Spleen (tissue), 7 donors: ENCODE data around the gene PANX2.

Experiments
- POLR2A ChIP-seq, 3 donors: fragments of 450-650 bp; IDR thresholded peaks; one replicate each; pipeline ENCODE4 v1.5.1; 2017; ENCODE audit warnings: antibody characterized with exemption in 3 of 3, mild to moderate bottlenecking in 1 of 3
- POLR2AphosphoS5 ChIP-seq, 3 donors: sonication (generic); formaldehyde crosslinking; IDR thresholded peaks; one replicate each; pipeline ENCODE4 v1.5.1; 2017; ENCODE audit warnings: antibody characterized with exemption in 3 of 3
- TF ChIP-seq, protein P1 (sequence below), 11 experiments: fragments of 200-600 bp in 7 of 11; fragments of 450-650 bp in 4 of 11; sonication (generic) in 4 of 11; IDR thresholded peaks in 8 of 11; conservative IDR thresholded peaks in 3 of 11; 1 replicate in 7 of 11; 2 replicates in 4 of 11; pipeline versions ENCODE4 v1.4.0 to v1.8.0; 2016 to 2021; ENCODE audit warnings: antibody characterized with exemption in 11 of 11, inconsistent platforms in 4 of 11, mild to moderate bottlenecking in 1 of 11
- donor health status: DM: no; HTN: no; CAD: no; lungs with moderate emphysema.
- donor health status: DM: no; HTN: no; CAD: no.
- donor health status: DM: no; HTN: no; CAD: no.

- TF ChIP-seq, protein P1, sequence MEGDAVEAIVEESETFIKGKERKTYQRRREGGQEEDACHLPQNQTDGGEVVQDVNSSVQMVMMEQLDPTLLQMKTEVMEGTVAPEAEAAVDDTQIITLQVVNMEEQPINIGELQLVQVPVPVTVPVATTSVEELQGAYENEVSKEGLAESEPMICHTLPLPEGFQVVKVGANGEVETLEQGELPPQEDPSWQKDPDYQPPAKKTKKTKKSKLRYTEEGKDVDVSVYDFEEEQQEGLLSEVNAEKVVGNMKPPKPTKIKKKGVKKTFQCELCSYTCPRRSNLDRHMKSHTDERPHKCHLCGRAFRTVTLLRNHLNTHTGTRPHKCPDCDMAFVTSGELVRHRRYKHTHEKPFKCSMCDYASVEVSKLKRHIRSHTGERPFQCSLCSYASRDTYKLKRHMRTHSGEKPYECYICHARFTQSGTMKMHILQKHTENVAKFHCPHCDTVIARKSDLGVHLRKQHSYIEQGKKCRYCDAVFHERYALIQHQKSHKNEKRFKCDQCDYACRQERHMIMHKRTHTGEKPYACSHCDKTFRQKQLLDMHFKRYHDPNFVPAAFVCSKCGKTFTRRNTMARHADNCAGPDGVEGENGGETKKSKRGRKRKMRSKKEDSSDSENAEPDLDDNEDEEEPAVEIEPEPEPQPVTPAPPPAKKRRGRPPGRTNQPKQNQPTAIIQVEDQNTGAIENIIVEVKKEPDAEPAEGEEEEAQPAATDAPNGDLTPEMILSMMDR (IDR thresholded peaks at IDR 0.05 in 8 of 11, conservative IDR thresholded peaks at IDR 0.05 in 3 of 11), result no peak
- TF ChIP-seq POLR2A (IDR thresholded peaks at IDR 0.05), result no peak
- TF ChIP-seq POLR2AphosphoS5 (IDR thresholded peaks at IDR 0.05), result peak in 2 of 3 donors; percentile 32 to 69
Measured at GRCh38 chr22:50218153-50218995, 47.8 kb downstream of the PANX2 start.
